ENCODE measurements around the gene IL6R.

DNA sequence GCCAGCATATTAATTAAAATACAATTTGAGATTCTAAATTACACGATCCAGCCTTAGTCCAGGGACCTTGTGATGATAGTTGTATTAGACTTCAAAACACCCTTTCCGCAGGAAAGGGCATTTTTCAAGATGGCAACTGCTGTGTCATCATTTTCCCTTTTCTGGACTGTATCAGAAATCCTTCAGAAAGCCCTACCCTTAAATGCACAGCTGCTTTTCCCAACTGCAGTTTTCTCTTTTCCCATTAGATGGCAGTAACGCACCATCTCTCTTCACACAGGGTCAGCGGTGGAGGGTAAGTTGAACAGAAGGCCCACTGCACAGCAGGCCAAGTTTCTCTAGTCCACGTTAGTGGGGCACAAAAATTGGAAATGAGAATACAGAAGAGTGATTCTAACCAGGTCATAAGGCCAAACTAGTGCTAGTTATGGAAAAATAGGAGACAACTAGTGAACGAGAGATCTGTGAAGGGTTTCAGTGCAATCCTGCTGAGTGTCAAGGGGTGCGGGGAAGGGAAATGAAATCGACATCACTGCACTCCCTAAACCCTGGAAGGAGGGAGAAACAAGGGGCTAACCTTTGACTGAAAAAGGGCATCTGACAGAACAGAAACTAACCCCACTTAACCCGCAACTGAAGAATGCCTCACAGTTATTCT is 74.8 kb downstream of the IL6R start:
- TF ChIP-seq, protein P1, sequence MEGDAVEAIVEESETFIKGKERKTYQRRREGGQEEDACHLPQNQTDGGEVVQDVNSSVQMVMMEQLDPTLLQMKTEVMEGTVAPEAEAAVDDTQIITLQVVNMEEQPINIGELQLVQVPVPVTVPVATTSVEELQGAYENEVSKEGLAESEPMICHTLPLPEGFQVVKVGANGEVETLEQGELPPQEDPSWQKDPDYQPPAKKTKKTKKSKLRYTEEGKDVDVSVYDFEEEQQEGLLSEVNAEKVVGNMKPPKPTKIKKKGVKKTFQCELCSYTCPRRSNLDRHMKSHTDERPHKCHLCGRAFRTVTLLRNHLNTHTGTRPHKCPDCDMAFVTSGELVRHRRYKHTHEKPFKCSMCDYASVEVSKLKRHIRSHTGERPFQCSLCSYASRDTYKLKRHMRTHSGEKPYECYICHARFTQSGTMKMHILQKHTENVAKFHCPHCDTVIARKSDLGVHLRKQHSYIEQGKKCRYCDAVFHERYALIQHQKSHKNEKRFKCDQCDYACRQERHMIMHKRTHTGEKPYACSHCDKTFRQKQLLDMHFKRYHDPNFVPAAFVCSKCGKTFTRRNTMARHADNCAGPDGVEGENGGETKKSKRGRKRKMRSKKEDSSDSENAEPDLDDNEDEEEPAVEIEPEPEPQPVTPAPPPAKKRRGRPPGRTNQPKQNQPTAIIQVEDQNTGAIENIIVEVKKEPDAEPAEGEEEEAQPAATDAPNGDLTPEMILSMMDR (IDR thresholded peaks at IDR 0.05) = peak; percentile 91 to 96
- TF ChIP-seq POLR2AphosphoS5 (IDR thresholded peaks at IDR 0.05) = no peak

Measured in suprapubic skin (tissue), 3 donors.